Cardiac muscle cell (in vitro differentiated cells and primary cell): ENCODE results near the gene PDE10A. TPM values are rescaled to one million over a fixed set of nuclear protein-coding genes. Genes with fewer than 3 reads are reported as not detected.
"Not testable (repeated sequence)": the region's sequence is repeated elsewhere in the genome, so short reads cannot be mapped to it uniquely, and the experiment has no call there.

Source experiments
- DNase-seq, 2 donors: peaks; one replicate each; pipeline versions ENCODE4 v3.0.0 to v3.0.0-alpha.2; 2010 to 2017; ENCODE audit warnings: low read depth in 1 of 2, low spot score in 1 of 2
- H3K27ac ChIP-seq: fragments of 200-600 bp; sonication (generic); 2 replicates; pipeline ENCODE4 v1.5.1; 2016
- H3K27me3 ChIP-seq: fragments of 200-600 bp; sonication (generic); 2 replicates; pipeline ENCODE4 v1.6.0; 2016; ENCODE audit warnings: control low read depth
- H3K36me3 ChIP-seq: fragments of 200-600 bp; sonication (generic); 2 replicates; pipeline ENCODE4 v1.5.1; 2016; ENCODE audit warnings: control low read depth
- H3K4me1 ChIP-seq: fragments of 200-600 bp; sonication (generic); 2 replicates; pipeline ENCODE4 v1.8.1; 2017; ENCODE audit warnings: low read depth, mild to moderate bottlenecking, mixed run types
- H3K4me3 ChIP-seq: fragments of 200-600 bp; sonication (generic); 2 replicates; pipeline ENCODE4 v1.5.1; 2016; ENCODE audit warnings: mild to moderate bottlenecking
- H3K9me3 ChIP-seq: fragments of 200-600 bp; sonication (generic); 2 replicates; pipeline ENCODE4 v1.5.1; 2017; ENCODE audit warnings: low read depth, mild to moderate bottlenecking, control low read depth
- polyA plus RNA-seq: library from polyadenylated mRNA; unstranded; fragments of >200 nt; fragmentation: Nextera tagmentation; extraction: Ambion mirVana; gene quantifications from 2 replicates; pipeline ENCODE4 v1.2.1, GENCODE V29; 2016
- total RNA-seq: library from RNA; depleted of rRNA; stranded (reverse); fragments of >200 nt; gene quantifications from 2 replicates; pipeline ENCODE4 v1.2.3, GENCODE V29; 2016
- TF ChIP-seq, protein P1 (sequence below): IDR thresholded peaks from 2 replicates; pipeline ENCODE4 v1.5.1; 2012; ENCODE audit warnings: low read depth, mild to moderate bottlenecking, low read length

PDE10A gene
- total and polyA plus RNA-seq, 2 experiments from 2014 or later, result 0.82 to 5.4 TPM

DNA sequence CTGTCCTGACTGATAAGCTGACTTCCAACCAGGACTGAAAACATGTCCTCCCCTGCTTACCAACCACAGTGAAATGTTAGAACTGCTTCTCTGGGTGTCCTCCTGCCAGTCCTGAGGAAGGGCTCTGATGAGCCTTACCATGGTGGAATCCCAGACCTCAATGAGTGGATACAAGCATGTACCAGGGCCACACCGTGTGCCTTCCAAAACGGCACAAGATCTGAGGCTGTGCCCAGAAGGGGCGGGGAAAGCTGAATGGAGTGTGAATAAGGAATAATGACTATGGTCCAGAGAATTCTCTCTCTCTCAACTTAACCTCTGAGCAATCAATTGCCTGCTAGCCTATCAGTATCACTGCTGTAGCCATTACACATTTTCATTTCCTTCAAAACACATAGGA lies 51.7 kb downstream of the PDE10A start:
- no peak overlapping the region for H3K27ac ChIP-seq
- H3K36me3 ChIP-seq, result no peaks in the 10 kb centered on the region
- no peaks in the 10 kb centered on the region for H3K9me3 ChIP-seq
- TF ChIP-seq, protein P1, sequence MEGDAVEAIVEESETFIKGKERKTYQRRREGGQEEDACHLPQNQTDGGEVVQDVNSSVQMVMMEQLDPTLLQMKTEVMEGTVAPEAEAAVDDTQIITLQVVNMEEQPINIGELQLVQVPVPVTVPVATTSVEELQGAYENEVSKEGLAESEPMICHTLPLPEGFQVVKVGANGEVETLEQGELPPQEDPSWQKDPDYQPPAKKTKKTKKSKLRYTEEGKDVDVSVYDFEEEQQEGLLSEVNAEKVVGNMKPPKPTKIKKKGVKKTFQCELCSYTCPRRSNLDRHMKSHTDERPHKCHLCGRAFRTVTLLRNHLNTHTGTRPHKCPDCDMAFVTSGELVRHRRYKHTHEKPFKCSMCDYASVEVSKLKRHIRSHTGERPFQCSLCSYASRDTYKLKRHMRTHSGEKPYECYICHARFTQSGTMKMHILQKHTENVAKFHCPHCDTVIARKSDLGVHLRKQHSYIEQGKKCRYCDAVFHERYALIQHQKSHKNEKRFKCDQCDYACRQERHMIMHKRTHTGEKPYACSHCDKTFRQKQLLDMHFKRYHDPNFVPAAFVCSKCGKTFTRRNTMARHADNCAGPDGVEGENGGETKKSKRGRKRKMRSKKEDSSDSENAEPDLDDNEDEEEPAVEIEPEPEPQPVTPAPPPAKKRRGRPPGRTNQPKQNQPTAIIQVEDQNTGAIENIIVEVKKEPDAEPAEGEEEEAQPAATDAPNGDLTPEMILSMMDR, result no peak
- no peak overlapping the region for H3K4me3 ChIP-seq
- no peaks in the 10 kb centered on the region for H3K27me3 ChIP-seq
- peaks cover 2% of the 10 kb centered on the region for H3K4me1 ChIP-seq
- no peak for DNase-seq

DNA sequence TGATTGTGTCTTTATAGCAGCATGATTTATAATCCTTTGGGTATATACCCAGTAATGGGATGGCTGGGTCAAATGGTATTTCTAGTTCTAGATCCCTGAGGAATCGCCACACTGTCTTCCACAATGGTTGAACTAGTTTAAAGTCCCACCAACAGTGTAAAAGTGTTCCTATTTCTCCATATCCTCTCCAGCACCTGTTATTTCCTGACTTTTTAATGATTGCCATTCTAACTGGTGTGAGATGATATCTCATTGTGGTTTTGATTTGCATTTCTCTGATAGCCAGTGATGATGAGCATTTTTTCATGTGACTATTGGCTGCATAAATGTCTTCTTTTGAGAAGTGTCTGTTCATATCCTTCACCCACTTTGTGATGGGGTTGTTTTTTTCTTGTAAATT lies 54.5 kb downstream of the PDE10A start:
- not testable (repeated sequence) for H3K36me3 ChIP-seq, H3K4me1 ChIP-seq, H3K4me3 ChIP-seq, H3K9me3 ChIP-seq, H3K27ac ChIP-seq, DNase-seq, H3K27me3 ChIP-seq

DNA sequence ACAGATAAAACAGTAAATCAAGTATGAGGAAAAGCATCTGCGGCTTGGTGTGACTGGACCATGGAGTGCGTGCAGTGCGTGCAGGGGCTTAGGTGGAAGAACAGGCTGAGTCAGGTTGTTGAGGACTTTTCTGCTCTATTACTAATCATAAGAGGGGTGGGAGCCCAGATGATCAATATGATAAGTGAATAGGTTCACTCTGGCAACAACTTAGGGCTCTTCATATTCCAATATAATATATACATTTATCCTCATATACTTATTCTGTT lies 56.4 kb downstream of the PDE10A start:
- Histone ChIP-seq H3K27ac (no peak overlapping the region), H3K9me3 (no peaks in the 10 kb centered on the region), H3K4me1 (no peaks in the 10 kb centered on the region), H3K4me3 (no peak overlapping the region), H3K27me3 (no peaks in the 10 kb centered on the region), H3K36me3 (no peaks in the 10 kb centered on the region)
- TF ChIP-seq, protein P1, result no peak
- DNase-seq, result no peak

DNA sequence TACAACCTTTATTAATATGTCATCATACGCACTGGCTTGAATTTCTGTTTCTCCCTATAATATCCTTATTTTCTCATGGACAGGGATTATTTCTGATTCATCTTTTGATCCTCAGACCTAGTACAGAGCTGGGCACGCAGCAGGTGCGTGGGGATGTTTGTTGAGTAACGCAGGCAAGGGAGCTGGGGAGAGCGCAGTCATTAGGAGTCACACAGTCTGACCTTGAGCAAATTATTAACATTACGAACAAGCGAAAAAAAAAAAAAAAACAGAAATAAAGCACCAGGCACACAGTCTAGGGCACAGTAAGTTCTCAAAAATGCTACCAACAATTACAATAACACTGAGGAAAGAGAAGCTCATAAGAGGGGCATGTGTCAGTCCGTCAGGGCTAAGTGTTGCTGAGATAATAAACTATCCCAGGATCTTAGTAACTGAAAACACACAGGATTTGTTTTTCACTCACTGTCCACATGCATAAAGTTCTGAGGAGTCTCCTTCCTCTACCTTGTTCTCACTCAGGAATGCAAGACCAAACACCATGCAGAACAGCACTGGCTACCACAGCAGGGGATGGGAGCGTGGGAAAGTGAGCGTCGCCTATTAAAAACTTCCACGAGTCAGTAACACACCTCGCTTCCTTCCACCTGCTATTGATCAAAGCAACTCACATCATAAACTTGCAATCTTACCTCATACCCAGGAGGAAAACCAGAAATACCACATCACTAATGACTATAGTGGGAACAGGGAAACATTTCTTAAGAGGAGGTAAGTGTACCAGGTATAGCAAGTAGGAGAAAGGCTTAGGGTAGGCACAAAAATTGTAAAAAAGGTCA lies 56.9 kb downstream of the PDE10A start:
- H3K4me3 ChIP-seq, result no peak overlapping the region
- H3K27me3 ChIP-seq, result no peaks in the 10 kb centered on the region
- H3K36me3 ChIP-seq, result no peaks in the 10 kb centered on the region
- no peak overlapping the region for H3K27ac ChIP-seq
- no peaks in the 10 kb centered on the region for H3K9me3 ChIP-seq
- TF ChIP-seq, protein P1, result no peak
- H3K4me1 ChIP-seq, result no peaks in the 10 kb centered on the region
- DNase-seq, result no peak

DNA sequence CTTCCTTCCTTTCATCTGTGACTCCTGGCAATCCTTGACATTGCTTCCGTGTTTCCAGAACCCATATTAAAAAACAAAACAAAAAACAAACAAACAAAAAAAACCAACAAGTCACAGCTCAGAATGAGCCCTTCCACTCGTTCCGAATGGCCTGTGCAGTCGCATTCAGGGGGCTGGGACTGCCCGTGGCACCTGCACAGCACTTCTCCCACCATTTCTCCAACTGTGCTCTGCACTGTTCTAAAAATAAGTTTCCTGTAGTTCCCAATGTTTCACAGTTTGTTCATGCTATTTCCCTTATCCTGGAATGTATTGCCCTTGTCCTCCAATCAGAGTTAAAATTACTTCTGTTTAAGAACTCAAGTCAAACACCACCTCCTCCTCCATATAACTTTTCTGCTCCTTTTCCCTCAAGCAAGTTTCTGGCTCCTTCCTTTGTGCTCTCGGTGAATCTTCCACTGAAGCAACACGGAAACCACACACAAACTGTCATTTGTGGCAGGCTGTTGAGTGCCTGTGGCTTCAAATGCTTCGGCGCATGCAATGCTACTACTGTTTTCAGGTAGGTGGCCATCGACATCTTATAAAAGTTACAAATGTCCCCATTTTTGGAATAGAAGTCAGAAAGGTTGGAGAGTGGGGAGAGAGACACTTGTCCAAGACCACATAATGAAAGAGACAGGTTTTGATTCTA lies 57.7 kb downstream of the PDE10A start:
- Histone ChIP-seq H3K4me3 (no peak overlapping the region), H3K36me3 (no peaks in the 10 kb centered on the region), H3K9me3 (no peaks in the 10 kb centered on the region), H3K27me3 (no peaks in the 10 kb centered on the region), H3K4me1 (no peaks in the 10 kb centered on the region), H3K27ac (no peak overlapping the region)
- TF ChIP-seq, protein P1, result no peak
- DNase-seq, result no peak

DNA sequence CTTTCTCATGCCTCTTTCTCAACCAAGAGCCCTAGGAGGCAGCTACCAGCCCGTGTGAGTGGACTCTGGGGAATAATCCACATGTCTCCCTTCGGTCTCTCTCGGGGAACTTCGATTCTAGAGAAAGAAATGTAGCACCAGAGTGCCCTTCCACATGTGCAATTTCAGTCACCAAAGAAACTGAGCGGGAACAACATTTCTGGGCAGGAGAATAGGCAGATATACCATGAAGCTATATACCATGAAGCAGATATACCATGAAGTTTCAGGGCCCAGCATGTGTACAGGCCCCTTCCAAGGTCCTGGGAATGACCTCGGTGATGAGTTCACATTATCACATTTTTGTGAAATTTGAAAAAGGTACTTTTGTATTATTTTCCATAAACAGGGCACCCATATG lies 60.8 kb downstream of the PDE10A start:
- no peak overlapping the region for H3K4me3 ChIP-seq
- H3K4me1 ChIP-seq, result no peaks in the 10 kb centered on the region
- H3K27me3 ChIP-seq, result no peaks in the 10 kb centered on the region
- no peak for DNase-seq
- no peak overlapping the region for H3K27ac ChIP-seq
- H3K36me3 ChIP-seq, result no peaks in the 10 kb centered on the region
- TF ChIP-seq, protein P1, result no peak
- no peaks in the 10 kb centered on the region for H3K9me3 ChIP-seq
